ENCODE results near the gene MCEMP1.

DNA sequence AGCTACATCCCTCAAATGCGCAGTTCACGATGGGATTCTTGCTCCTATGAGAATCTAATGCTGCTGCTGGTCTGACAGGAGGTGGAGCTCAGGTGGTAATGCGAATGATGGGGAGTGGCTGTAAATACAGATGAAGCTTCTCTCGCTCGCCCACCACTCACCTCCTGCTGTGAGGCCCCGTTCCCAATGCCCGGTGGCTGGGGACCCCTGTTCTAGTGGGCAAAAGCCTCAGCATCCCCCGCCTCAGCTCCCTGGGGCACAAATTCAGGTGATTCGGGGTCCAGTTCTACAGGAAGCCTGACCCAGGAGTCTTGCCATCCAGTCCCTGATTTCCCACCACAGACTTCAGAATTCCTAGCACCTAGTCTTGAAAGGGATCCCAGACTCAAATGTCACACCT is 4.4 kb upstream of the MCEMP1 start:
- TF ChIP-seq, protein P1, sequence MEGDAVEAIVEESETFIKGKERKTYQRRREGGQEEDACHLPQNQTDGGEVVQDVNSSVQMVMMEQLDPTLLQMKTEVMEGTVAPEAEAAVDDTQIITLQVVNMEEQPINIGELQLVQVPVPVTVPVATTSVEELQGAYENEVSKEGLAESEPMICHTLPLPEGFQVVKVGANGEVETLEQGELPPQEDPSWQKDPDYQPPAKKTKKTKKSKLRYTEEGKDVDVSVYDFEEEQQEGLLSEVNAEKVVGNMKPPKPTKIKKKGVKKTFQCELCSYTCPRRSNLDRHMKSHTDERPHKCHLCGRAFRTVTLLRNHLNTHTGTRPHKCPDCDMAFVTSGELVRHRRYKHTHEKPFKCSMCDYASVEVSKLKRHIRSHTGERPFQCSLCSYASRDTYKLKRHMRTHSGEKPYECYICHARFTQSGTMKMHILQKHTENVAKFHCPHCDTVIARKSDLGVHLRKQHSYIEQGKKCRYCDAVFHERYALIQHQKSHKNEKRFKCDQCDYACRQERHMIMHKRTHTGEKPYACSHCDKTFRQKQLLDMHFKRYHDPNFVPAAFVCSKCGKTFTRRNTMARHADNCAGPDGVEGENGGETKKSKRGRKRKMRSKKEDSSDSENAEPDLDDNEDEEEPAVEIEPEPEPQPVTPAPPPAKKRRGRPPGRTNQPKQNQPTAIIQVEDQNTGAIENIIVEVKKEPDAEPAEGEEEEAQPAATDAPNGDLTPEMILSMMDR (conservative IDR thresholded peaks at IDR 0.05 in 1 of 2, IDR thresholded peaks at IDR 0.05 in 1 of 2; ENCODE audit: extremely low read depth in 1 of 2, insufficient read depth in 1 of 2, low read depth in 1 of 2, low read length in 2 of 2) = no peak
- no peak for TF ChIP-seq EZH2 (IDR thresholded peaks at IDR 0.05; ENCODE audit: borderline replicate concordance, low read length)

Measured in mammary epithelial cell (primary cell).